Sigmoid colon (tissue), 4 donors: ENCODE data around the gene RIC1.

ENCODE experiments used
- POLR2AphosphoS5 ChIP-seq, 4 donors: sonication (generic); formaldehyde crosslinking; IDR thresholded peaks; one replicate each; pipeline ENCODE4 v1.6.1; 2017; ENCODE audit warnings: antibody characterized with exemption in 4 of 4
- TF ChIP-seq, protein P1 (sequence below), 4 experiments: fragments of 450-650 bp in 3 of 4; fragments of 200-600 bp in 1 of 4; IDR thresholded peaks; one replicate each; pipeline ENCODE4 v1.5.1; 2016 to 2019; ENCODE audit warnings: antibody characterized with exemption in 4 of 4, mild to moderate bottlenecking in 3 of 4, moderate library complexity in 2 of 4

DNA sequence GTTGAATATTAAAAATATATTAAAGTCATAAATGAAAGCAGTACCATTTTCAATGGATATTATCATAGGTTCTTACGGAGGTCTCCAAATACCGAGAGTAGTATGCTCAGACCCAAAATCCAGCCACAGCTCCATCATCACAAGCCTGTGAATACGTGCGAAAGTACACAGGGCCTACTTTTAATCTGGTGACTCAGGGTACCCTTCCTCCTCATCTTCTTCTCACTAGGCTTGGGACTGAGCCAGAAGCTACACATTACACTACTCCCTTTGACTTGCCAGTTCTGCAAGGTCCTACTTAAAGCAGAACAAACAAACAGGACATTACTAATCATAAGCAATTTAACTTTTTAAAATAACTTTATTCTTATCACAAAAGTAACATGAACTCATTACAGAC is 7.6 kb upstream of the RIC1 start:
- TF ChIP-seq, protein P1, sequence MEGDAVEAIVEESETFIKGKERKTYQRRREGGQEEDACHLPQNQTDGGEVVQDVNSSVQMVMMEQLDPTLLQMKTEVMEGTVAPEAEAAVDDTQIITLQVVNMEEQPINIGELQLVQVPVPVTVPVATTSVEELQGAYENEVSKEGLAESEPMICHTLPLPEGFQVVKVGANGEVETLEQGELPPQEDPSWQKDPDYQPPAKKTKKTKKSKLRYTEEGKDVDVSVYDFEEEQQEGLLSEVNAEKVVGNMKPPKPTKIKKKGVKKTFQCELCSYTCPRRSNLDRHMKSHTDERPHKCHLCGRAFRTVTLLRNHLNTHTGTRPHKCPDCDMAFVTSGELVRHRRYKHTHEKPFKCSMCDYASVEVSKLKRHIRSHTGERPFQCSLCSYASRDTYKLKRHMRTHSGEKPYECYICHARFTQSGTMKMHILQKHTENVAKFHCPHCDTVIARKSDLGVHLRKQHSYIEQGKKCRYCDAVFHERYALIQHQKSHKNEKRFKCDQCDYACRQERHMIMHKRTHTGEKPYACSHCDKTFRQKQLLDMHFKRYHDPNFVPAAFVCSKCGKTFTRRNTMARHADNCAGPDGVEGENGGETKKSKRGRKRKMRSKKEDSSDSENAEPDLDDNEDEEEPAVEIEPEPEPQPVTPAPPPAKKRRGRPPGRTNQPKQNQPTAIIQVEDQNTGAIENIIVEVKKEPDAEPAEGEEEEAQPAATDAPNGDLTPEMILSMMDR (IDR thresholded peaks at IDR 0.05): no peak
- no peak for TF ChIP-seq POLR2AphosphoS5 (IDR thresholded peaks at IDR 0.05)
